ENCODE results near the gene FCMR. TPM values are rescaled to one million over a fixed set of nuclear protein-coding genes. Genes with fewer than 3 reads are reported as not detected.

Gene FCMR
- total and polyA plus RNA-seq, 2 experiments from 2014 or later, result 0.84 TPM; not detected in 1

DNA sequence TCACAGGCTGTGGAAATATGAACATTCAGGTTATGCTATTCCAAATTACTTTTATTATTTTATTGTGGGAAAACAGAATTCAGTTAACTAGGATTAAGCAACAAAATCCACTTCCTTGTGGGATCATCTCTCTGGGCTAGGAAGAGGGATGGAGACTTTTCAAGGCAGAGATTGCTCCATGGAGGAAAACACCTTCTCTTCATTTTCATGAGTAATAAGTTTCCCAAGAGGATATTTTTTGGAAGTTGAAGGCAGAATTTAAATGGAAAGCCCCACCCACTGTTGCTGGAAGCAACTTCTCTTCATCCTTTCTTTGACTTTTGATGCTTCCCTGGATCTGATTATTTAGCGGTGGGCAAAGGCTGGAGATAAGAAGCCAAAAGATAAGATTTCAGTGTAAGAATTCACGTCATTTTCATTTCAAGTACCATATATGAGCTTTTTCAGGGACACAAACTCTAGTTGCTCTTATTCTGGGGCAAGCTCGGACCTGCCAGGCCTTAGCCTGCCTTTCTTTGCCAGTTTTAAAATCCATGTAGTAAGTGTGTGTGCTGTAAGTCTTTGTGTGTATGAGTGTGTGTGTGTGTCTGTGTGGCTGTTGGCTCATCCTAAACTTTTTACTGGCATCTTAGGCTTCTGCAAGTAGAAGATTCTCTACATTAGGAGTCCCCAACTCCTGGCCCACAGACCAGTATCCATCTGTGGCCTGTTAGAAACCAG lies 36.2 kb downstream of the FCMR start:
- H2AFZ ChIP-seq, result peak overlapping the region; percentile 60
- H3K79me2 ChIP-seq (replicated peaks; ENCODE audit: insufficient read depth), result no peaks in the 10 kb centered on the region
- ATAC-seq, result no peak

More for the DNA sequence above, 36.2 kb downstream of the FCMR start:
- H3K4me3 Mint-ChIP-seq, result no peak overlapping the region
- peaks cover 9% of the 10 kb centered on the region for H3K4me1 Mint-ChIP-seq
- H3K27ac ChIP-seq (ENCODE audit: low read depth), result no peak overlapping the region
- no peaks in the 10 kb centered on the region for H3K36me3 Mint-ChIP-seq (ENCODE audit: low read depth)
- peaks cover 3% of the 10 kb centered on the region; the same call in 1 of the 3 replicates for H3K9me3 Mint-ChIP-seq
- peaks cover 9% of the 10 kb centered on the region for H3K4me1 ChIP-seq (ENCODE audit: insufficient read depth)
- H3K4me3 ChIP-seq, result no peak overlapping the region
- H3K4me2 ChIP-seq, result no peak overlapping the region
- H3K27ac Mint-ChIP-seq, result no peak overlapping the region
- no peaks in the 10 kb centered on the region for H3K36me3 ChIP-seq (ENCODE audit: insufficient read depth)
- no peaks in the 10 kb centered on the region for H3K9me2 ChIP-seq (ENCODE audit: insufficient read depth)
- TF ChIP-seq CREB1 (CRISPR knock-in tag; IDR thresholded peaks at IDR 0.05; ENCODE audit: low read depth), result no peak
- no peak for TF ChIP-seq STAT1 (IDR thresholded peaks at IDR 0.05; ENCODE audit: unreplicated experiment)
- TF ChIP-seq ZNF114 (CRISPR knock-in tag; IDR thresholded peaks at IDR 0.05), result no peak
- no peak for TF ChIP-seq NANOG (IDR thresholded peaks at IDR 0.05; ENCODE audit: borderline replicate concordance)
- no peak for TF ChIP-seq EZH2 (IDR thresholded peaks at IDR 0.05; ENCODE audit: low read depth, unreplicated experiment)
- TF ChIP-seq ZNF462 (CRISPR knock-in tag; IDR thresholded peaks at IDR 0.05), result no peak
- TF ChIP-seq EZH2phosphoT487 (IDR thresholded peaks at IDR 0.05; ENCODE audit: unreplicated experiment), result no peak
- no peak for TF ChIP-seq ZNF331 (CRISPR knock-in tag; IDR thresholded peaks at IDR 0.05; ENCODE audit: low read depth)
- H4K20me1 ChIP-seq (replicated peaks; ENCODE audit: insufficient read depth), result no peaks in the 10 kb centered on the region
- no peaks in the 10 kb centered on the region for H3K27me3 Mint-ChIP-seq (ENCODE audit: insufficient read depth, low read depth, poor library complexity)
- no peaks in the 10 kb centered on the region for H3F3A ChIP-seq (replicated peaks; ENCODE audit: low read depth)
- H3K27me3 ChIP-seq (ENCODE audit: insufficient read depth), result no peaks in the 10 kb centered on the region
- DNase-seq (ENCODE audit: low spot score), result no peak
